H1 (cell line): ENCODE results near the gene MYOM3. TPM values are rescaled to one million over a fixed set of nuclear protein-coding genes. Genes with fewer than 3 reads are reported as not detected.

Experiments
- ASH2L ChIP-seq: fragments of 200-600, 300-600 bp; sonication (generic); IDR thresholded peaks from one replicate; pipeline ENCODE4 v1.7.1; 2017; ENCODE audit warnings: low read length
- JUND ChIP-seq: IDR thresholded peaks from 2 replicates; pipeline ENCODE4 v1.6.1; 2011; ENCODE audit warnings: mild to moderate bottlenecking, improper control_type of control experiment, low read length
- PHF8 ChIP-seq: fragments of 200-600 bp; sonication (generic); conservative IDR thresholded peaks from 2 replicates; pipeline ENCODE4 v1.7.1; 2012; ENCODE audit warnings: low read depth, mild to moderate bottlenecking, inconsistent platforms, low read length, moderate library complexity
- POU5F1 ChIP-seq: IDR thresholded peaks from 2 replicates; pipeline ENCODE4 v1.6.1; 2011; ENCODE audit warnings: low read depth, mild to moderate bottlenecking, low read length, moderate library complexity
- SAP30 ChIP-seq: fragments of 300-600 bp; sonication (generic); IDR thresholded peaks from 2 replicates; pipeline ENCODE4 v1.7.1; 2012; ENCODE audit warnings: low read length, moderate library complexity, mild to moderate bottlenecking, inconsistent platforms; ENCODE audit not compliant: insufficient read depth, insufficient replicate concordance
- SRF ChIP-seq: IDR thresholded peaks from 2 replicates; pipeline ENCODE4 v1.6.1; 2011; ENCODE audit warnings: mild to moderate bottlenecking, low read depth, low read length, moderate library complexity
- SUZ12 ChIP-seq: fragments of 200-600 bp; sonication (generic); IDR thresholded peaks from 2 replicates; pipeline ENCODE4 v1.6.1; 2012; ENCODE audit warnings: mild to moderate bottlenecking, inconsistent platforms, low read length, moderate library complexity, mixed read lengths
- polyA plus RNA-seq, 7 experiments: library from polyadenylated mRNA; depleted of rRNA in 3 of 7; stranded (reverse) in 5 of 7; unstranded in 2 of 7; fragments of >200 nt in 5 of 7; fragments of 200-250 nt in 2 of 7; gene quantifications; 1 replicate in 5 of 7; 2 replicates in 1 of 7; 4 replicates in 1 of 7; pipeline versions ENCODE4 v1.2.1 to v1.2.3, GENCODE V29; 2011 to 2013; ENCODE audit warnings: missing spikeins in 2 of 7, mixed read lengths in 2 of 7
- total RNA-seq: library from RNA; stranded (reverse); fragmentation: NEBNext Ultra II Directional; extraction: Animal tissue kit (Norgen Biotek cat#: 25700); gene quantifications from 2 replicates; pipeline ENCODE4 v1.2.1, GENCODE V29; 2021
- TF ChIP-seq, protein P1 (sequence below): IDR thresholded peaks from 2 replicates; pipeline ENCODE4 v1.6.1; 2012; ENCODE audit warnings: low read length, inconsistent platforms

Gene MYOM3
- total and polyA plus RNA-seq, 2 of the 8 experiments (the other 6 are each of a cell fraction or from before 2014, with no cell fraction given), result 0.08 to 0.09 TPM

DNA sequence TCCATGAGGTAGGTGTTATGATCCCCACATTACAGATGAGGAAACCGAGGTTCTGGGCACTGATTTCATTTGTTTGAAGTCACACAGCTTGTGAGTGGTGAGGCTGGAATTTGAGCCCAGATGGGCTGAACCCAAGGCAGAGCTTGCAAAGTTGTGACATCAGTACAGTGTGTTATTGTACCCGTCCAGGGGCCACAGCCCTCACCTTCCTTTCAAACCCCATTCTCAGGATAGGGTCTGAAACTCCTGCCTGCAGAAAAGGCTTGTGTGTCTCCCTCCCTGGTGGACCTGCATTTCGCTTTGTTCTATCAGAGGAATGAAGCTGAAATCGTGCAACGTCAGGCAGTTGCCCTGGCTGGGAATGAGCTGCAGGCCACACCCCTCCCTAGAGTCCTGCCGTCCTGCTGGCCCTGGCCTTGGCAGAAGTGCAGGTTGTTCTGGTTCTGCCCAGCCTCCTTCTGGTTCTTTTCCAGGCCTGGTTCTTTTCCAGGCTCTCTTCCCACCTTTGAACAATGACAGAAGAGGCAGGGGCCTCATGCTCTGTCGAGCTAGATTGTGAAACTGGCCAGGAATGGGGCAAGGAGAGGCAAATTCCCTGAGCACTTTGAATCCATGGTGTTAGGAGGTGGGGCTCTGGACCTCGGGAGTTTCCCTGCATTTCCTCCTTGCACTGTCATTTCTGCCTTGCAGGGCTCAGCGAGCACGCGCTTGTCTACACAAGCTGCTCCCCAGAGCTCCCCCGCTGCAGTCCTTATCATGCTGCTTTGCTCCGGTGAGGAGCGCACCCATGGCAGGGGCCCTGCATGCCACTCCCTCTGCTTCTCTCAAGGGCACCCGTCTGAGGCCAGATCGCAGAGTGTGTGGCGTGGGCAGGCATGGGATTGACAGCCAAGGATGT, 8.2 kb upstream of the MYOM3 start (continued):
- TF ChIP-seq, protein P1, sequence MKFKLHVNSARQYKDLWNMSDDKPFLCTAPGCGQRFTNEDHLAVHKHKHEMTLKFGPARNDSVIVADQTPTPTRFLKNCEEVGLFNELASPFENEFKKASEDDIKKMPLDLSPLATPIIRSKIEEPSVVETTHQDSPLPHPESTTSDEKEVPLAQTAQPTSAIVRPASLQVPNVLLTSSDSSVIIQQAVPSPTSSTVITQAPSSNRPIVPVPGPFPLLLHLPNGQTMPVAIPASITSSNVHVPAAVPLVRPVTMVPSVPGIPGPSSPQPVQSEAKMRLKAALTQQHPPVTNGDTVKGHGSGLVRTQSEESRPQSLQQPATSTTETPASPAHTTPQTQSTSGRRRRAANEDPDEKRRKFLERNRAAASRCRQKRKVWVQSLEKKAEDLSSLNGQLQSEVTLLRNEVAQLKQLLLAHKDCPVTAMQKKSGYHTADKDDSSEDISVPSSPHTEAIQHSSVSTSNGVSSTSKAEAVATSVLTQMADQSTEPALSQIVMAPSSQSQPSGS, result no peak
- TF ChIP-seq PHF8 (no peak), SRF (no peak), SAP30 (no peak), JUND (no peak), POU5F1 (no peak), ASH2L (no peak), SUZ12 (no peak)
